GM12878 (cell line): ENCODE data around the gene TRIM47. TPM values are rescaled to one million over a fixed set of nuclear protein-coding genes. Genes with fewer than 3 reads are reported as not detected.
A peak's percentile ranks its signal among the peaks of the same experiment; 100 is the strongest.

Experiments used
- ATF3 ChIP-seq: IDR thresholded peaks from 2 replicates; pipeline ENCODE4 v1.6.1; 2011; ENCODE audit warnings: low read depth, mild to moderate bottlenecking, low read length, moderate library complexity, borderline replicate concordance; ENCODE audit errors: extremely low read depth
- BCL11A ChIP-seq: IDR thresholded peaks from 2 replicates; pipeline ENCODE4 v1.6.1; 2011; ENCODE audit warnings: low read depth, low read length
- BMI1 ChIP-seq: fragments of 450-650 bp; IDR thresholded peaks from 2 replicates; pipeline ENCODE4 v1.6.1; 2016; ENCODE audit warnings: mild to moderate bottlenecking, moderate library complexity, borderline replicate concordance
- CTCF ChIP-seq, 3 experiments: IDR thresholded peaks in 2 of 3; conservative IDR thresholded peaks in 1 of 3; 2 replicates each; pipeline ENCODE4 v1.5.1; 2011; ENCODE audit warnings: low read depth in 3 of 3, low read length in 3 of 3, mild to moderate bottlenecking in 3 of 3, control low read depth in 2 of 3, moderate library complexity in 2 of 3, inconsistent platforms in 1 of 3, mixed read lengths in 1 of 3; ENCODE audit not compliant: control insufficient read depth in 2 of 3, insufficient read depth in 1 of 3; ENCODE audit errors: extremely low read depth in 1 of 3
- EGR1 ChIP-seq, 2 experiments: IDR thresholded peaks; 1 replicate in 1 of 2; 2 replicates in 1 of 2; pipeline ENCODE4 v1.6.1; 2011 to 2012; ENCODE audit warnings: low read depth in 2 of 2, low read length in 2 of 2, borderline replicate concordance in 1 of 2, mild to moderate bottlenecking in 1 of 2, moderate library complexity in 1 of 2
- HDAC2 ChIP-seq: fragments of 200-600 bp; sonication (generic); IDR thresholded peaks from 2 replicates; pipeline ENCODE4 v1.6.1; 2017
- HDAC6 ChIP-seq: fragments of 200-600 bp; sonication (generic); IDR thresholded peaks from one replicate; pipeline ENCODE4 v1.8.0; 2017; ENCODE audit warnings: antibody characterized with exemption; ENCODE audit not compliant: unreplicated experiment
- IKZF2 ChIP-seq, 2 experiments: fragments of 450-650 bp; IDR thresholded peaks; 2 replicates each; pipeline ENCODE4 v1.6.1; 2017; ENCODE audit warnings: mild to moderate bottlenecking in 2 of 2, moderate library complexity in 2 of 2
- KLF5 ChIP-seq: fragments of 450-650 bp; IDR thresholded peaks from 2 replicates; pipeline ENCODE4 v1.6.1; 2014; ENCODE audit warnings: mild to moderate bottlenecking; ENCODE audit not compliant: partially characterized antibody
- MYB ChIP-seq: fragments of 150-350 bp; IDR thresholded peaks from 2 replicates; pipeline ENCODE4 v1.6.1; 2014; ENCODE audit warnings: mild to moderate bottlenecking, low read depth, low read length, borderline replicate concordance
- NFYA ChIP-seq: IDR thresholded peaks from 2 replicates; pipeline ENCODE4 v1.6.1; 2011; ENCODE audit warnings: low read depth, mild to moderate bottlenecking, low read length, improper control_type of control experiment, borderline replicate concordance
- NR2C2 ChIP-seq: IDR thresholded peaks from 2 replicates; pipeline ENCODE4 v1.6.1; 2011; ENCODE audit warnings: borderline replicate concordance, low read depth; ENCODE audit not compliant: control insufficient read depth, insufficient read length
- PAX8 ChIP-seq: fragments of 450-650 bp; IDR thresholded peaks from 2 replicates; pipeline ENCODE4 v1.6.1; 2017; ENCODE audit warnings: mild to moderate bottlenecking, moderate library complexity
- RB1 ChIP-seq: fragments of 450-650 bp; formaldehyde crosslinking; IDR thresholded peaks from 2 replicates; pipeline ENCODE4 v1.6.1; 2017; ENCODE audit warnings: mild to moderate bottlenecking, borderline replicate concordance
- SMC3 ChIP-seq: IDR thresholded peaks from 2 replicates; pipeline ENCODE4 v1.6.1; 2011; ENCODE audit warnings: low read length, improper control_type of control experiment, borderline replicate concordance
- STAT1 ChIP-seq: fragments of 450-650 bp; conservative IDR thresholded peaks from 2 replicates; pipeline ENCODE4 v1.6.1; 2014; ENCODE audit warnings: antibody characterized with exemption, mild to moderate bottlenecking
- ZSCAN29 ChIP-seq: fragments of 450-650 bp; IDR thresholded peaks from 2 replicates; pipeline ENCODE4 v1.6.1; 2017; ENCODE audit warnings: mild to moderate bottlenecking, moderate library complexity
- ZZZ3 ChIP-seq: IDR thresholded peaks from 2 replicates; pipeline ENCODE4 v1.6.1; 2011; ENCODE audit warnings: low read depth; ENCODE audit not compliant: control insufficient read depth, insufficient read length
- polyA plus RNA-seq, 11 experiments: library from polyadenylated mRNA; depleted of rRNA in 4 of 11; unstranded in 6 of 11; stranded (reverse) in 5 of 11; fragments of >200 nt; fragmentation: Nextera tagmentation in 4 of 11; fragmentation: Illumina TruSeq in 1 of 11; extraction: Ambion mirVana in 4 of 11; extraction: Trizol in 1 of 11; gene quantifications; 1 replicate in 1 of 11; 2 replicates in 10 of 11; pipeline versions ENCODE4 v1.2.1 to v1.2.3, GENCODE V29; 2011 to 2016; ENCODE audit warnings: inconsistent platforms in 2 of 11, missing spikeins in 2 of 11, low read depth in 1 of 11
- total RNA-seq, 4 experiments: library from RNA; depleted of rRNA in 3 of 4; stranded (reverse); fragments of >200 nt in 3 of 4; fragmentation: Illumina TruSeq in 1 of 4; extraction: Trizol in 1 of 4; gene quantifications; 2 replicates each; pipeline versions ENCODE4 v1.2.1 to v1.2.3, GENCODE V29; 2013 to 2021
- TF ChIP-seq, protein P1 (sequence below): fragments of 450-650 bp; formaldehyde crosslinking; IDR thresholded peaks from 2 replicates; pipeline ENCODE4 v1.4.0; 2022; ENCODE audit warnings: mild to moderate bottlenecking, moderate library complexity
- TF ChIP-seq, protein P2 (sequence below): fragments of 450-650 bp; IDR thresholded peaks from 2 replicates; pipeline ENCODE4 v1.6.1; 2017; ENCODE audit warnings: mild to moderate bottlenecking, moderate library complexity

The TRIM47 gene
- total and polyA plus RNA-seq, 10 of the 15 experiments (the other 5 are each of a cell fraction or from before 2014, with no cell fraction given) = 0.35 to 9.7 (median 5.3) TPM

- TF ChIP-seq, protein P1, sequence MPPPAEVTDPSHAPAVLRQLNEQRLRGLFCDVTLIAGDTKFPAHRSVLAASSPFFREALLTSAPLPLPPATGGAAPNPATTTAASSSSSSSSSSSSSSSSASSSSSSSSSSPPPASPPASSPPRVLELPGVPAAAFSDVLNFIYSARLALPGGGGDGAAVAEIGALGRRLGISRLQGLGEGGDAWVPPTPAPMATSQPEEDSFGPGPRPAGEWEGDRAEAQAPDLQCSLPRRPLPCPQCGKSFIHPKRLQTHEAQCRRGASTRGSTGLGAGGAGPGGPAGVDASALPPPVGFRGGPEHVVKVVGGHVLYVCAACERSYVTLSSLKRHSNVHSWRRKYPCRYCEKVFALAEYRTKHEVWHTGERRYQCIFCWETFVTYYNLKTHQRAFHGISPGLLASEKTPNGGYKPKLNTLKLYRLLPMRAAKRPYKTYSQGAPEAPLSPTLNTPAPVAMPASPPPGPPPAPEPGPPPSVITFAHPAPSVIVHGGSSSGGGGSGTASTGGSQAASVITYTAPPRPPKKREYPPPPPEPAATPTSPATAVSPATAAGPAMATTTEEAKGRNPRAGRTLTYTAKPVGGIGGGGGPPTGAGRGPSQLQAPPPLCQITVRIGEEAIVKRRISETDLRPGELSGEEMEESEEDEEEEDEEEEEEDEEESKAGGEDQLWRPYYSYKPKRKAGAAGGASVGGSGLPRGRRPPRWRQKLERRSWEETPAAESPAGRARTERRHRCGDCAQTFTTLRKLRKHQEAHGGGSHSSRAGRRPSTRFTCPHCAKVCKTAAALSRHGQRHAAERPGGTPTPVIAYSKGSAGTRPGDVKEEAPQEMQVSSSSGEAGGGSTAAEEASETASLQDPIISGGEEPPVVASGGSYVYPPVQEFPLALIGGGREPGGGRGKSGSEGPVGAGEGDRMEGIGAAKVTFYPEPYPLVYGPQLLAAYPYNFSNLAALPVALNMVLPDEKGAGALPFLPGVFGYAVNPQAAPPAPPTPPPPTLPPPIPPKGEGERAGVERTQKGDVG (CRISPR knock-in tag) = no peak
- TF ChIP-seq HDAC2 (no peak), ZZZ3 (no peak), EGR1 (IDR thresholded peaks at IDR 0.05; ENCODE audit: borderline replicate concordance in 1 of 2, low read depth in 2 of 2, low read length in 2 of 2) (peak in 1 of 2 experiments; percentile 71; a peak in 2 of 3 replicates), HDAC6 (no peak), PAX8 (no peak), BMI1 (no peak), BCL11A (no peak), KLF5 (no peak), MYB (0 out of 2 replicates have a peak, but pooled peaks have one; percentile 41), NR2C2 (no peak), SMC3 (peak; percentile 95), ATF3 (no peak), IKZF2 (IDR thresholded peaks at IDR 0.05) (peak; percentile 85 to 91), STAT1 (peak; percentile 92; the same call in 1 of the 2 replicates), NFYA (no peak), CTCF (IDR thresholded peaks at IDR 0.05 in 2 of 3, conservative IDR thresholded peaks at IDR 0.05 in 1 of 3; ENCODE audit: control insufficient read depth in 2 of 3, extremely low read depth in 1 of 3, insufficient read depth in 1 of 3, low read depth in 3 of 3, low read length in 3 of 3) (peak; percentile 87 to 98 (median 90); a peak in 5 of 6 replicates), ZSCAN29 (0 out of 2 replicates have a peak, but pooled peaks have one; percentile 46), RB1 (peak; percentile 98)
- TF ChIP-seq, protein P2, sequence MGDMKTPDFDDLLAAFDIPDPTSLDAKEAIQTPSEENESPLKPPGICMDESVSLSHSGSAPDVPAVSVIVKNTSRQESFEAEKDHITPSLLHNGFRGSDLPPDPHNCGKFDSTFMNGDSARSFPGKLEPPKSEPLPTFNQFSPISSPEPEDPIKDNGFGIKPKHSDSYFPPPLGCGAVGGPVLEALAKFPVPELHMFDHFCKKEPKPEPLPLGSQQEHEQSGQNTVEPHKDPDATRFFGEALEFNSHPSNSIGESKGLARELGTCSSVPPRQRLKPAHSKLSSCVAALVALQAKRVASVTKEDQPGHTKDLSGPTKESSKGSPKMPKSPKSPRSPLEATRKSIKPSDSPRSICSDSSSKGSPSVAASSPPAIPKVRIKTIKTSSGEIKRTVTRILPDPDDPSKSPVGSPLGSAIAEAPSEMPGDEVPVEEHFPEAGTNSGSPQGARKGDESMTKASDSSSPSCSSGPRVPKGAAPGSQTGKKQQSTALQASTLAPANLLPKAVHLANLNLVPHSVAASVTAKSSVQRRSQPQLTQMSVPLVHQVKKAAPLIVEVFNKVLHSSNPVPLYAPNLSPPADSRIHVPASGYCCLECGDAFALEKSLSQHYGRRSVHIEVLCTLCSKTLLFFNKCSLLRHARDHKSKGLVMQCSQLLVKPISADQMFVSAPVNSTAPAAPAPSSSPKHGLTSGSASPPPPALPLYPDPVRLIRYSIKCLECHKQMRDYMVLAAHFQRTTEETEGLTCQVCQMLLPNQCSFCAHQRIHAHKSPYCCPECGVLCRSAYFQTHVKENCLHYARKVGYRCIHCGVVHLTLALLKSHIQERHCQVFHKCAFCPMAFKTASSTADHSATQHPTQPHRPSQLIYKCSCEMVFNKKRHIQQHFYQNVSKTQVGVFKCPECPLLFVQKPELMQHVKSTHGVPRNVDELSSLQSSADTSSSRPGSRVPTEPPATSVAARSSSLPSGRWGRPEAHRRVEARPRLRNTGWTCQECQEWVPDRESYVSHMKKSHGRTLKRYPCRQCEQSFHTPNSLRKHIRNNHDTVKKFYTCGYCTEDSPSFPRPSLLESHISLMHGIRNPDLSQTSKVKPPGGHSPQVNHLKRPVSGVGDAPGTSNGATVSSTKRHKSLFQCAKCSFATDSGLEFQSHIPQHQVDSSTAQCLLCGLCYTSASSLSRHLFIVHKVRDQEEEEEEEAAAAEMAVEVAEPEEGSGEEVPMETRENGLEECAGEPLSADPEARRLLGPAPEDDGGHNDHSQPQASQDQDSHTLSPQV = peak; percentile 90
Observed at GRCh38 chr17:75904749-75905521, 26.6 kb upstream of the TRIM47 start, which contains the start of gene MRPL38 (continued).
